ENCODE data around the gene NRCAM.

GRCh38 chr7:108395426-108395825, 60.8 kb downstream of the NRCAM start:
- no peak for TF ChIP-seq ATF3 (IDR thresholded peaks at IDR 0.05)
- no peak for TF ChIP-seq GABPA (IDR thresholded peaks at IDR 0.05 in 1 of 2, conservative IDR thresholded peaks at IDR 0.05 in 1 of 2)
- TF ChIP-seq CTCF (IDR thresholded peaks at IDR 0.05; ENCODE audit: low read depth, low read length, missing input control) = no peak
- TF ChIP-seq FOXA1 (IDR thresholded peaks at IDR 0.05) = no peak
- TF ChIP-seq RXRA (IDR thresholded peaks at IDR 0.05) = no peak
- TF ChIP-seq MAX (IDR thresholded peaks at IDR 0.05) = no peak
- no peak for TF ChIP-seq REST (IDR thresholded peaks at IDR 0.05)
- no peak for TF ChIP-seq FOXA2 (IDR thresholded peaks at IDR 0.05)
- no peak for TF ChIP-seq SP1 (IDR thresholded peaks at IDR 0.05)
- TF ChIP-seq TAF1 (conservative IDR thresholded peaks at IDR 0.05) = no peak

Measured in liver (tissue), 3 donors.